HEK293 (cell line): ENCODE results near the gene FGD1.

Experiments used
- CTCF ChIA-PET: fragments of 350-600 bp; formaldehyde crosslinking; extraction: SDS; loops from one replicate; lab custom pipeline; 2021; ENCODE audit warnings: antibody characterized with exemption; lab: Yijun Ruan, JAX
- POLR2A ChIA-PET: fragments of 300-600 bp; formaldehyde crosslinking; extraction: SDS; loops from one replicate; lab custom pipeline; 2020; ENCODE audit warnings: antibody characterized with exemption, inconsistent platforms; lab: Yijun Ruan, JAX
- H3K27ac ChIP-seq: fragments of 200-500 bp; sonication (Bioruptor generic); 2 replicates; pipeline ENCODE4 v1.5.1; 2014; ENCODE audit warnings: low read depth, low read length, control low read depth, inconsistent platforms; ENCODE audit errors: extremely low read depth
- H3K36me3 ChIP-seq, 2 experiments: fragments of 200-500 bp in 1 of 2; sonication (Bioruptor generic) in 1 of 2; 1 replicate in 1 of 2; 2 replicates in 1 of 2; pipeline ENCODE4 v1.5.1; 2014 to 2017; ENCODE audit warnings: inconsistent platforms in 2 of 2, low read length in 2 of 2; ENCODE audit not compliant: control insufficient read depth in 2 of 2, insufficient read depth in 1 of 2
- H3K4me1 ChIP-seq: fragments of 200-500 bp; sonication (Bioruptor generic); 2 replicates; pipeline ENCODE4 v1.5.1; 2014; ENCODE audit warnings: mild to moderate bottlenecking, low read length, inconsistent platforms; ENCODE audit not compliant: control insufficient read depth, insufficient read depth
- H3K4me3 ChIP-seq: 2 replicates; pipeline ENCODE4 v1.5.1; 2011; ENCODE audit warnings: low read depth, mild to moderate bottlenecking, control low read depth, low read length, moderate library complexity
- H3K9me3 ChIP-seq: fragments of 200-500 bp; sonication (Bioruptor generic); 2 replicates; pipeline ENCODE4 v1.5.1; 2014; ENCODE audit warnings: low read depth, low read length, inconsistent platforms; ENCODE audit not compliant: control insufficient read depth, insufficient read depth
- MZF1 ChIP-seq: fragments of 450-650 bp; formaldehyde crosslinking; IDR thresholded peaks from 2 replicates; pipeline ENCODE4 v1.5.1; 2017; ENCODE audit warnings: missing biosample characterization, missing genetic modification characterization, borderline replicate concordance
- OVOL3 ChIP-seq: fragments of 450-650 bp; formaldehyde crosslinking; IDR thresholded peaks from 2 replicates; pipeline ENCODE4 v1.5.1; 2016; ENCODE audit warnings: missing biosample characterization, missing genetic modification characterization
- PRDM10 ChIP-seq: fragments of 450-650 bp; formaldehyde crosslinking; IDR thresholded peaks from 2 replicates; pipeline ENCODE4 v1.5.1; 2016; ENCODE audit warnings: missing biosample characterization, missing genetic modification characterization
- TCF7L2 ChIP-seq: IDR thresholded peaks from 2 replicates; pipeline ENCODE4 v1.6.1; 2011; ENCODE audit warnings: low read depth, mild to moderate bottlenecking, inconsistent platforms, low read length, moderate library complexity, borderline replicate concordance
- ZBTB26 ChIP-seq: fragments of 450-650 bp; formaldehyde crosslinking; optimal IDR thresholded peaks from 2 replicates; pipeline ENCODE3; 2016; ENCODE audit warnings: missing biosample characterization, mild to moderate bottlenecking, missing genetic modification characterization
- ZBTB8A ChIP-seq: fragments of 450-650 bp; formaldehyde crosslinking; IDR thresholded peaks from 2 replicates; pipeline ENCODE4 v1.5.1; 2016; ENCODE audit warnings: missing biosample characterization, missing genetic modification characterization
- ZNF146 ChIP-seq: fragments of 450-650 bp; formaldehyde crosslinking; IDR thresholded peaks from 2 replicates; pipeline ENCODE4 v1.5.1; 2016; ENCODE audit warnings: missing biosample characterization, missing genetic modification characterization
- ZNF174 ChIP-seq: fragments of 450-650 bp; formaldehyde crosslinking; IDR thresholded peaks from 2 replicates; pipeline ENCODE4 v1.5.0; 2017; ENCODE audit warnings: missing biosample characterization, mild to moderate bottlenecking, missing genetic modification characterization
- ZNF211 ChIP-seq: fragments of 450-650 bp; formaldehyde crosslinking; IDR thresholded peaks from 2 replicates; pipeline ENCODE4 v1.5.1; 2016; ENCODE audit warnings: low read depth, missing biosample characterization, missing genetic modification characterization
- ZNF280C ChIP-seq: fragments of 450-650 bp; formaldehyde crosslinking; IDR thresholded peaks from 2 replicates; pipeline ENCODE4 v1.5.1; 2016; ENCODE audit warnings: missing biosample characterization, missing genetic modification characterization
- ZNF292 ChIP-seq: fragments of 450-650 bp; formaldehyde crosslinking; IDR thresholded peaks from 2 replicates; pipeline ENCODE4 v1.5.1; 2016; ENCODE audit warnings: low read depth, missing biosample characterization, missing genetic modification characterization, borderline replicate concordance
- ZNF350 ChIP-seq: fragments of 450-650 bp; formaldehyde crosslinking; IDR thresholded peaks from 2 replicates; pipeline ENCODE4 v1.5.0; 2017; ENCODE audit warnings: missing biosample characterization, mild to moderate bottlenecking, missing genetic modification characterization
- ZNF391 ChIP-seq: fragments of 450-650 bp; formaldehyde crosslinking; IDR thresholded peaks from 2 replicates; pipeline ENCODE4 v1.5.1; 2016; ENCODE audit warnings: low read depth, missing biosample characterization, missing genetic modification characterization, borderline replicate concordance
- ZNF404 ChIP-seq: fragments of 450-650 bp; formaldehyde crosslinking; IDR thresholded peaks from 2 replicates; pipeline ENCODE4 v1.5.1; 2017; ENCODE audit warnings: missing biosample characterization, missing genetic modification characterization
- ZNF426 ChIP-seq: fragments of 450-650 bp; formaldehyde crosslinking; IDR thresholded peaks from 2 replicates; pipeline ENCODE4 v1.5.1; 2017; ENCODE audit warnings: missing biosample characterization, missing genetic modification characterization, mild to moderate bottlenecking, inconsistent platforms, moderate library complexity
- ZNF510 ChIP-seq: fragments of 450-650 bp; formaldehyde crosslinking; IDR thresholded peaks from 2 replicates; pipeline ENCODE4 v1.5.1; 2018; ENCODE audit warnings: mild to moderate bottlenecking, missing genetic modification characterization, missing biosample characterization; ENCODE audit not compliant: insufficient replicate concordance
- ZNF544 ChIP-seq: fragments of 450-650 bp; formaldehyde crosslinking; IDR thresholded peaks from 2 replicates; pipeline ENCODE4 v1.5.0; 2017; ENCODE audit warnings: missing biosample characterization, missing genetic modification characterization
- ZNF549 ChIP-seq: fragments of 450-650 bp; IDR thresholded peaks from 2 replicates; pipeline ENCODE4 v1.5.1; 2018; ENCODE audit warnings: missing biosample characterization, missing genetic modification characterization, mild to moderate bottlenecking, inconsistent platforms, moderate library complexity
- ZNF629 ChIP-seq: fragments of 450-650 bp; formaldehyde crosslinking; IDR thresholded peaks from 2 replicates; pipeline ENCODE4 v1.5.1; 2017; ENCODE audit warnings: missing biosample characterization, missing genetic modification characterization
- ZNF660 ChIP-seq: fragments of 450-650 bp; IDR thresholded peaks from 2 replicates; pipeline ENCODE4 v1.5.1; 2018; ENCODE audit warnings: missing biosample characterization, mild to moderate bottlenecking, missing genetic modification characterization
- ZNF664 ChIP-seq: fragments of 450-650 bp; formaldehyde crosslinking; IDR thresholded peaks from 2 replicates; pipeline ENCODE4 v1.5.1; 2016; ENCODE audit warnings: missing biosample characterization, missing genetic modification characterization
- ZXDB ChIP-seq: fragments of 450-650 bp; formaldehyde crosslinking; IDR thresholded peaks from 2 replicates; pipeline ENCODE4 v1.5.1; 2016; ENCODE audit warnings: missing biosample characterization, missing genetic modification characterization
- TF ChIP-seq, protein P1 (sequence below): fragments of 450-650 bp; formaldehyde crosslinking; IDR thresholded peaks from 2 replicates; pipeline ENCODE4 v1.5.1; 2016; ENCODE audit warnings: missing biosample characterization, missing genetic modification characterization

The FGD1 gene

GRCh38 chrX:54442790-54443189 lies 53.2 kb downstream of the FGD1 start:
- Histone ChIP-seq H3K36me3 (peaks cover 3 to 56% of the 10 kb centered on the region in 2 experiments; a peak in 2 of 3 replicates), H3K4me3 (no peak overlapping the region), H3K9me3 (no peaks in the 10 kb centered on the region), H3K4me1 (no peaks in the 10 kb centered on the region), H3K27ac (no peak overlapping the region)
- TF ChIP-seq ZNF280C (tag by site-specific recombination) (no peak), ZNF660 (no peak), ZNF510 (tag by site-specific recombination) (no peak), ZNF211 (tag by site-specific recombination) (no peak), PRDM10 (no peak), ZNF404 (tag by site-specific recombination) (no peak), TCF7L2 (no peak), ZNF350 (tag by site-specific recombination) (no peak), OVOL3 (tag by site-specific recombination) (no peak), ZBTB26 (no peak), ZNF544 (tag by site-specific recombination) (no peak), ZNF391 (no peak), ZNF146 (tag by site-specific recombination) (no peak)
- POLR2A ChIA-PET, result no interaction called here
- CTCF ChIA-PET, result interaction anchor here (0.6 kb wide), 2 partner anchors 9 to 10 kb away, joined by 3 to 4 read pairs; no protein-coding TSS in a partner anchor

DNA sequence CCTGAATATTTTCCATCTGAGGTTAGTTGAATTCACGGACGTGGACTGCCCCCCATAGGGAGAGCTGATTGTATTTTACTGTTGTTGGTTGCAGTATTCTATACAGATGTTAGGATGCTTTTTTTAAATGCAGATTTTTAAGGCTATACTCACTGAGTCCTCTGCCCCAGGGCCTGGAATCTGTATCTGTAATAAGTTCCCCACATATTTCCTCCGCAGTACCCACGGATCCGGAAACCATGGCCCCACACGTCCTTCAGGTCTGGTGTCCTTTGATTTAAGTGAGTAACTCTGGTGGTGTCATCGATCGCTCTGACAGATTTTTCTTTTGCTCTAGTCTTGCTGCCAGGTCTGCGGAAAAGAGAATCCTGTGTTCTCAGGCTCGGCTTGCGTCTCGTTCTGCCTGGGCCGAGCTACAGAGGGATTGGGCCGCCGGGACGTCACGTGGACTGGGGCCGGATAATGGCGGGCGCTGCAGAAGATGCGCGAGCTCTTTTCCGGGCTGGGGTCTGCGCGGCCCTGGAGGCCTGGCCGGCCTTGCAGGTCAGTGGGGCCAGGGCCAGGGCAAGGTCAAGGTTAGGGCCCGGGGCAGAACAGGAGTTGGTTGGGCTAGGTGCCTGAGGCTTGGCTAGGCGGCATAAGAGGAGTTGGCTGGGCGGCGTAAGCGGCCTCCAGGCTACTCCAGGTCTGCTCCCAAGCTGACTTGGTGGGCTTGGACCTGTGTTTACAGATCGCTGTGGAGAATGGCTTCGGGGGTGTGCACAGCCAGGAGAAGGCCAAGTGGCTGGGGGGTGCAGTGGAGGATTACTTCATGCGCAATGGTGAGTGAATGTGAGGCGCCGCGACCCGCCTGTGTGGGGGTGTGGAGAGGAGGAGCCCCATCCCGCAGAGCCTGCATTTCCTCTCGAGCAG lies 55.8 kb downstream of the FGD1 start, which contains the start of gene TSR2:
Gene TSR2, plus strand, starts transcription at position 445 of the 912 bp plus-strand sequence. Its CDS starts 18 bp downstream, at position 463.
- H3K4me1 ChIP-seq, result no peaks in the 10 kb centered on the region
- no peaks in the 10 kb centered on the region for H3K9me3 ChIP-seq
- peak within 1 kb of the TSS; percentile 60 for H3K4me3 ChIP-seq
- peaks cover 0 to 33% of the 10 kb centered on the region in 2 experiments; a peak in 1 of 3 replicates for H3K36me3 ChIP-seq
- POLR2A ChIA-PET, result interaction anchor here (0.5 to 1.4 kb wide), 10 partner anchors 27 to 754 kb away, joined by 3 to 10 read pairs (median 6); partner anchors contain the start of genes APEX2, GNL3L and HUWE1
- H3K27ac ChIP-seq, result peak within 1 kb of the TSS; percentile 42; the same call in 1 of the 2 replicates
- CTCF ChIA-PET, result interaction anchor here (0.6 to 1.3 kb wide), 4 partner anchors 39 to 397 kb away, joined by 3 read pairs; no protein-coding TSS in a partner anchor
- TF ChIP-seq ZNF629 (tag by site-specific recombination) (0 out of 2 replicates have a peak, but pooled peaks have one; percentile 28), ZNF174 (no peak), ZNF664 (tag by site-specific recombination) (peak; percentile 83; the same call in 1 of the 2 replicates), ZNF426 (tag by site-specific recombination) (no peak), MZF1 (no peak), ZXDB (tag by site-specific recombination) (peak; percentile 53), ZNF549 (tag by site-specific recombination) (no peak), ZNF292 (tag by site-specific recombination) (no peak), ZBTB8A (tag by site-specific recombination) (0 out of 2 replicates have a peak, but pooled peaks have one; percentile 23)
- TF ChIP-seq, protein P1, sequence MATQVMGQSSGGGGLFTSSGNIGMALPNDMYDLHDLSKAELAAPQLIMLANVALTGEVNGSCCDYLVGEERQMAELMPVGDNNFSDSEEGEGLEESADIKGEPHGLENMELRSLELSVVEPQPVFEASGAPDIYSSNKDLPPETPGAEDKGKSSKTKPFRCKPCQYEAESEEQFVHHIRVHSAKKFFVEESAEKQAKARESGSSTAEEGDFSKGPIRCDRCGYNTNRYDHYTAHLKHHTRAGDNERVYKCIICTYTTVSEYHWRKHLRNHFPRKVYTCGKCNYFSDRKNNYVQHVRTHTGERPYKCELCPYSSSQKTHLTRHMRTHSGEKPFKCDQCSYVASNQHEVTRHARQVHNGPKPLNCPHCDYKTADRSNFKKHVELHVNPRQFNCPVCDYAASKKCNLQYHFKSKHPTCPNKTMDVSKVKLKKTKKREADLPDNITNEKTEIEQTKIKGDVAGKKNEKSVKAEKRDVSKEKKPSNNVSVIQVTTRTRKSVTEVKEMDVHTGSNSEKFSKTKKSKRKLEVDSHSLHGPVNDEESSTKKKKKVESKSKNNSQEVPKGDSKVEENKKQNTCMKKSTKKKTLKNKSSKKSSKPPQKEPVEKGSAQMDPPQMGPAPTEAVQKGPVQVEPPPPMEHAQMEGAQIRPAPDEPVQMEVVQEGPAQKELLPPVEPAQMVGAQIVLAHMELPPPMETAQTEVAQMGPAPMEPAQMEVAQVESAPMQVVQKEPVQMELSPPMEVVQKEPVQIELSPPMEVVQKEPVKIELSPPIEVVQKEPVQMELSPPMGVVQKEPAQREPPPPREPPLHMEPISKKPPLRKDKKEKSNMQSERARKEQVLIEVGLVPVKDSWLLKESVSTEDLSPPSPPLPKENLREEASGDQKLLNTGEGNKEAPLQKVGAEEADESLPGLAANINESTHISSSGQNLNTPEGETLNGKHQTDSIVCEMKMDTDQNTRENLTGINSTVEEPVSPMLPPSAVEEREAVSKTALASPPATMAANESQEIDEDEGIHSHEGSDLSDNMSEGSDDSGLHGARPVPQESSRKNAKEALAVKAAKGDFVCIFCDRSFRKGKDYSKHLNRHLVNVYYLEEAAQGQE (tag by site-specific recombination), result no peak; the same call in 1 of the 2 replicates
